GM23248 (cell line): ENCODE data around the gene MGAT4A. TPM values are rescaled to one million over a fixed set of nuclear protein-coding genes. Genes with fewer than 3 reads are reported as not detected.

Source experiments
- DNase-seq: peaks from one replicate; pipeline ENCODE4 v3.0.0-alpha.2; 2015
- H2AFZ ChIP-seq: fragments of 200-600 bp; sonication (generic); 2 replicates; pipeline ENCODE4 v1.6.1; 2016; ENCODE audit warnings: antibody characterized with exemption
- H3F3A ChIP-seq: fragments of 200-600 bp; sonication (generic); 2 replicates; pipeline ENCODE4 v1.6.1; 2016; ENCODE audit warnings: mild to moderate bottlenecking, antibody characterized with exemption, mixed run types; ENCODE audit not compliant: insufficient read depth
- H3K27ac ChIP-seq: fragments of 200-600 bp; sonication (generic); 2 replicates; pipeline ENCODE4 v1.5.1; 2016; ENCODE audit warnings: mild to moderate bottlenecking
- H3K27me3 ChIP-seq: fragments of 200-600 bp; sonication (generic); replicated peaks from 2 replicates; pipeline ENCODE4 v1.6.1; 2016; ENCODE audit warnings: mild to moderate bottlenecking; ENCODE audit not compliant: insufficient read depth
- H3K36me3 ChIP-seq: fragments of 200-600 bp; sonication (generic); 2 replicates; pipeline ENCODE4 v1.6.1; 2016; ENCODE audit warnings: low read depth, mild to moderate bottlenecking
- H3K4me1 ChIP-seq: fragments of 200-600 bp; sonication (generic); 2 replicates; pipeline ENCODE4 v1.6.1; 2016; ENCODE audit warnings: mild to moderate bottlenecking; ENCODE audit not compliant: insufficient read depth
- H3K4me2 ChIP-seq: fragments of 200-600 bp; sonication (generic); one replicate; pipeline ENCODE4 v1.6.1; 2016; ENCODE audit warnings: mild to moderate bottlenecking; ENCODE audit not compliant: unreplicated experiment
- H3K4me3 ChIP-seq: fragments of 200-600 bp; sonication (generic); 2 replicates; pipeline ENCODE4 v1.5.1; 2016; ENCODE audit warnings: mild to moderate bottlenecking
- H3K79me2 ChIP-seq: fragments of 200-600 bp; sonication (generic); 2 replicates; pipeline ENCODE4 v1.6.1; 2016; ENCODE audit warnings: mild to moderate bottlenecking; ENCODE audit not compliant: insufficient read depth
- H3K9ac ChIP-seq: fragments of 200-600 bp; sonication (generic); 2 replicates; pipeline ENCODE4 v1.6.1; 2016; ENCODE audit warnings: mild to moderate bottlenecking
- H3K9me2 ChIP-seq: fragments of 200-600 bp; sonication (generic); 2 replicates; pipeline ENCODE4 v1.6.1; 2016; ENCODE audit warnings: mixed run types, mild to moderate bottlenecking, moderate library complexity; ENCODE audit not compliant: insufficient read depth
- H3K9me3 ChIP-seq: fragments of 200-600 bp; sonication (generic); one replicate; pipeline ENCODE4 v1.6.1; 2017; ENCODE audit warnings: low read depth
- H4K20me1 ChIP-seq: fragments of 200-600 bp; sonication (generic); 2 replicates; pipeline ENCODE4 v1.6.0; 2016; ENCODE audit not compliant: insufficient read depth
- EZH2 ChIP-seq: fragments of 200-600 bp; sonication (generic); IDR thresholded peaks from 2 replicates; pipeline ENCODE4 v1.6.1; 2018; ENCODE audit warnings: antibody characterized with exemption, mild to moderate bottlenecking; ENCODE audit not compliant: insufficient read depth, poor library complexity, severe bottlenecking
- EZH2phosphoT487 ChIP-seq: fragments of 200-600 bp; sonication (generic); IDR thresholded peaks from 2 replicates; pipeline ENCODE4 v1.6.1; 2018; ENCODE audit warnings: antibody characterized with exemption, moderate library complexity, mild to moderate bottlenecking, low read depth; ENCODE audit not compliant: insufficient read depth
- WGBS, 2 experiments: methylation state at CpG; one replicate each; pipeline ENCODE4 v1.1.6; 2015 to 2017; ENCODE audit warnings: low lambda C conversion rate in 2 of 2, low coverage in 1 of 2; ENCODE audit errors: missing lambda C conversion rate in 2 of 2; 5-methylcytosine and 5-hydroxymethylcytosine counted together
- in situ Hi-C: fragments of 300-500 bp; cut with MboI; formaldehyde crosslinking; loops from 2 replicates; pipeline ENCODE4 v1.15.0; 2020
- polyA plus RNA-seq: library from polyadenylated mRNA; unstranded; fragments of >200 nt; fragmentation: Nextera tagmentation; extraction: Ambion mirVana; gene quantifications from 2 replicates; pipeline ENCODE4 v1.2.1, GENCODE V29; 2016
- total RNA-seq: library from RNA; depleted of rRNA; stranded (reverse); fragments of >200 nt; shearing (Covaris generic); gene quantifications from 2 replicates; pipeline ENCODE4 v1.2.3, GENCODE V29; 2014

The MGAT4A gene
- total and polyA plus RNA-seq, 2 experiments from 2014 or later = under 0.01 TPM; not detected in 1

DNA sequence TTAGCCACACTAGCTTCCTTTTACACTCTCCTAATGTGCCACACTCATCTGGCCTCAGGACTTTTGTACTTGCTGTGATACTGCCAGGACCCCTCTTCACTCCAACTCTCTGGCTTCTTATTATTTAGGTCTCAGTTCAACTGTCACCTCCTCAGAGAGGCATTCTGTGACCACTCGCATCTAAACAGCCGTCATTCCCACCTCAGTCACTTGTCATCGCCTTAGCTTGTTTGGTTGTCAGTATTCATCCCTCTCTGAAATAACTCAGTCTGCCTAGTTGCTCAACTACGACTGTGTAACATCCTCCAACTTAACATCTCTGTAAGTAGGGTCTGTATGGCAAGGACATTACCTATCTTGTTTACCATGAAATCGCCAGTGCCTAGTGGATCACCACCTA lies 27.2 kb downstream of the MGAT4A start:
- Histone ChIP-seq H3K4me1 (no peaks in the 10 kb centered on the region), H3K27me3 (no peaks in the 10 kb centered on the region), H3K79me2 (no peaks in the 10 kb centered on the region), H3K9ac (no peak overlapping the region), H3F3A (no peaks in the 10 kb centered on the region), H2AFZ (no peak overlapping the region), H3K27ac (no peak overlapping the region), H3K9me2 (no peaks in the 10 kb centered on the region), H3K4me3 (no peak overlapping the region), H4K20me1 (no peaks in the 10 kb centered on the region), H3K9me3 (no peaks in the 10 kb centered on the region), H3K36me3 (no peaks in the 10 kb centered on the region), H3K4me2 (no peak overlapping the region)
- 65 to 70% methylated on average over 5 of the region's 5 CpGs for WGBS, 2 experiments
- TF ChIP-seq EZH2 = no peak
- no peak for TF ChIP-seq EZH2phosphoT487
- in situ Hi-C loops = no loop called here
- no peak for DNase-seq

DNA sequence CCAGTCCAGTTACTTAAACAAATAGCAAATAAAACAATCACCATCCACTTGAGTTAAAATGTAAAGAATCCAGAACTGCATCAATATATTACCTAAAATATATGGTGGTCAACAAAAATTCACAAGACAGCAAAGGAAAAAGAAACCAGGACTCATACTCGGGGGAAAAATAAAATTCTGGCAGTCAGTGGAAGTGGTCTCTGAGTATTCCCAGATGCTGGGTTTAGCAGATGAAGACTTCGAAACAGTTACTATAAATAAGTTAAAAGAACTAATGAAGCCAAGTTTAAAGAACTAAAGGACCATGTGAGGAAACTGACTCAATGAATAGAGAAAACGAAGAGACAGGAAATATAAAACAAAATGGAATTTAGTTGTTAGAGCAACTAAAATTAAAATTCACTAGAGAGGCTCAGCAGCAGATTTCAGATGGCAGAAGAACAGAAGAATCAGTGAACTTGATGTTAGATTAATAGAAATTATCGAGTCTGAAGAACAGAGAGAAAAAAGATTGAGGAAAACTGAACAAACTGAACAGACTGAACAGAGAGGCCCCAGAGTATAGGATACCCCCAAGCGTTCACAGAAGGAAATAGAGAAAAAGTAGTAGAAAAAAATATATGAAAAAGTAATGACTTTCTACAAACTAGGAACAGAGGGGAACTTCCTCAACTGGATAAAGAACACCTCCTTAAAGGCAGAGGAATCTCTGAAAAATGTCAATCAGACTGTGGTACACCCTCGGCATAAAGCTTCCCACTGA lies 27.9 kb downstream of the MGAT4A start:
- Histone ChIP-seq H3K9ac (no peak overlapping the region), H3K4me3 (no peak overlapping the region), H3K36me3 (no peaks in the 10 kb centered on the region), H3K4me1 (no peaks in the 10 kb centered on the region), H3K79me2 (no peaks in the 10 kb centered on the region), H3K27ac (no peak overlapping the region), H2AFZ (peak overlapping the region; percentile 12; the same call in 1 of the 2 replicates), H3K4me2 (no peak overlapping the region), H4K20me1 (no peaks in the 10 kb centered on the region), H3F3A (no peaks in the 10 kb centered on the region), H3K9me2 (no peaks in the 10 kb centered on the region), H3K9me3 (no peaks in the 10 kb centered on the region), H3K27me3 (no peaks in the 10 kb centered on the region)
- 18 to 22% methylated on average over 6 of the region's 6 CpGs for WGBS, 2 experiments
- TF ChIP-seq EZH2phosphoT487 = no peak
- no peak for TF ChIP-seq EZH2
- in situ Hi-C loops = no loop called here
- DNase-seq = no peak

DNA sequence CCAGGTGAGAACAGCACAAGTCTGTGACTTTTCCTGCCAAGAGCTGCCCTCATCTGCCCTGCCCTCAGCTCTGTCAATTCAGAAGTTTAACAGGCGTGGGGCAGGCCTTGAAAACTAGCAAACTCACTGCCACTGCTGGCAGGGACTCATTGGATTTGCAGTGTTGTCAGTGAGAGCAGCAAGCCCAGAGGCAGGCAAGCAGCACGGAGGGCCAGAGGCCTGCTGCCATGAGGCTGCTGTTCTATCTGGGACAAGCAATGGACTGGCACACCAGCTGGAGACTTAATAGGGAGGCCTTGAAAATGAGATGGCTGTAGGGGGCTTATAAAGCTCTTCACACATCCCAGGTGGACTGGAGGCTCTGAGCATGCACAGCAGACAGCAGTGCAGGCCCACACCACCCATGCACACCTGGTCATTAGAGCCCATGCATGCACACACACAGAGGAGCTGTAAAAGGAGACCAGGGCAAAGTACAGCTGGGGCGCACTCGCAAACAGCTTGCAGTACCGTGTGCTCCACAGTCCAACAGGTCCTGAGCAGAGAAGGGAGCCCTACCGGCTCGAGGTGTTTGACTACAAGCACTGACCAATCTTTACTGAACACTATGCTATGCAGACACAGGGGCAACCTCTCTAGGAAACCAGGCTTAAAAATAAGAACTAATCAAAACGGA lies 28.7 kb downstream of the MGAT4A start:
- no peaks in the 10 kb centered on the region for H3K4me1 ChIP-seq
- H3K9me3 ChIP-seq = no peaks in the 10 kb centered on the region
- H3K36me3 ChIP-seq = no peaks in the 10 kb centered on the region
- no peak overlapping the region for H3K4me3 ChIP-seq
- no peaks in the 10 kb centered on the region for H3K27me3 ChIP-seq
- WGBS, 2 experiments = 29 to 32% methylated on average over 8 of the region's 8 CpGs
- no peak for TF ChIP-seq EZH2
- TF ChIP-seq EZH2phosphoT487 = no peak
- no peak overlapping the region for H3K4me2 ChIP-seq
- H4K20me1 ChIP-seq = no peaks in the 10 kb centered on the region
- H2AFZ ChIP-seq = peak overlapping the region; percentile 12; the same call in 1 of the 2 replicates
- H3K9me2 ChIP-seq = no peaks in the 10 kb centered on the region
- no peak overlapping the region for H3K27ac ChIP-seq
- in situ Hi-C loops = no loop called here
- no peaks in the 10 kb centered on the region for H3K79me2 ChIP-seq
- H3K9ac ChIP-seq = no peak overlapping the region
- no peaks in the 10 kb centered on the region for H3F3A ChIP-seq
- DNase-seq = no peak

DNA sequence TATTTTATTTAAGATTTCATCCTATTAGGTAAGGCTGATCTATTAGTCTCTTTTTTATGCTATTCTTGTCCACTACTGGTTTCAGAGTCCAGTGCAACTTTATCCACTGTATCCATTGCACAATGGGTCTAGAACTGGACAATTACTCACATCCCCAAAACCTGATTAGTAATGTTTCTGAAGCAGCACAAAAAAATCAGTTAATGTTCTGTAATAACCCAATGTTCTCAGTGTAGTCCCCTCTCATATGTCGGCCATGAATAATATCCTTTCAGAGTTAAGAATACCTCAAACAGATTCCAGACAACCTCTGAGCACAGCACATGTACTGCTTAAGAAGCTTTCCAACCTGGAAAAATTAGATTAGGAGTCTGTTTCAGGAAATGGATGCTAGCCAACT lies 29.7 kb downstream of the MGAT4A start:
- Histone ChIP-seq H4K20me1 (no peaks in the 10 kb centered on the region), H3K36me3 (no peaks in the 10 kb centered on the region), H3K4me2 (no peak overlapping the region), H3K4me3 (no peak overlapping the region), H3K9me2 (no peaks in the 10 kb centered on the region), H3K79me2 (no peaks in the 10 kb centered on the region), H3K9me3 (no peaks in the 10 kb centered on the region), H3K27me3 (no peaks in the 10 kb centered on the region), H3K4me1 (no peaks in the 10 kb centered on the region), H3K9ac (no peak overlapping the region), H3K27ac (no peak overlapping the region), H2AFZ (no peak overlapping the region), H3F3A (no peaks in the 10 kb centered on the region)
- 60 to 71% methylated on average over 1 of the region's 1 CpG for WGBS, 2 experiments
- no peak for TF ChIP-seq EZH2
- no peak for TF ChIP-seq EZH2phosphoT487
- in situ Hi-C loops = no loop called here
- DNase-seq = peak; percentile 20
